Activated naive CD4-positive, alpha-beta T cell treated with Interleukin-2 at 50 U/mL for 16 hours (primary cell): ENCODE data around the gene TM9SF3.
A peak's percentile ranks its signal among the peaks of the same experiment; 100 is the strongest.
"Not testable (repeated sequence)": the region's sequence is repeated elsewhere in the genome, so short reads cannot be mapped to it uniquely, and the experiment has no call there.

Experiments
- DNase-seq: peaks from one replicate; pipeline ENCODE4 v3.0.0-alpha.2; 2020

Gene TM9SF3

GRCh38 chr10:96598846-96599245 is 12.0 kb upstream of the TM9SF3 start:
- no peak for DNase-seq

GRCh38 chr10:96596422-96597407 is 9.9 kb upstream of the TM9SF3 start:
- no peak for DNase-seq

GRCh38 chr10:96595741-96596140 is 8.9 kb upstream of the TM9SF3 start:
- DNase-seq: no peak

GRCh38 chr10:96591946-96592345 is 5.1 kb upstream of the TM9SF3 start:
- no peak for DNase-seq

DNA sequence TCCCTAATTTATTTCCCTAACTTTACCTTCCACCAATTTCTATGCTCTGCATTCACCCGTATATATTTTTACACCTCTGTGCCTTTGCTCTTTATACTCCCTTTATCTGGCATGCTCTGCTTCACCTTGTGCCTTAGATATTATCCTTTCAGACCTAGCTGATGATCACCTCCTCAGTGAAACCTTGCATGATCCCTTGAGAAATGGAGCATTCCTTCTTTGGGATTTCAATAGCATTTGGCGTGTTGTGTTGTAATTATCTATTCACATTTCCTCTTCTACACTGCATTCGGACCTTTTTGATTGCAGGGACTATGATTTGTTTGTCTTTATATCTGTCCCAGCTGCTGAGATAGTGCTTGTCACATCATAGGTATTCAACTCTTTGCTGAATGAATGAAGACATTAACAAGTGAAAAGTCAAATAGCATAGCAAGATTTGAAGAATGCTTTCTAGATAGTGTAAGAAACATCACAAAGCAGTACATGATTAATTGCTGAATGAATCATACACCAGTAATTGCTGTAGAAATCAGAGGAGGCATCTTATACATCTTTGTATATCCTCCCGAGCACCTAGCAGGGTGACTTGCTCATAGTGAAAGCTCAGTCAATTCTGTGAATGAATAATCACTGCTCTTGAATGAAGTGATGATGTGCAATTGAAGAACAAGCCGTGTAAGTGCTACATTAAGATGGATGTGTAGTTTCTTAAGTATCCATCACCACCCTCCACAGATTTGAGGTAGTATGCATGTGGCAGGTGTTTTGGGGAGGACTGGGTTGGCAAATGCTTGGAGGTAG is 2.0 kb upstream of the TM9SF3 start:
- DNase-seq: peak; percentile 25

DNA sequence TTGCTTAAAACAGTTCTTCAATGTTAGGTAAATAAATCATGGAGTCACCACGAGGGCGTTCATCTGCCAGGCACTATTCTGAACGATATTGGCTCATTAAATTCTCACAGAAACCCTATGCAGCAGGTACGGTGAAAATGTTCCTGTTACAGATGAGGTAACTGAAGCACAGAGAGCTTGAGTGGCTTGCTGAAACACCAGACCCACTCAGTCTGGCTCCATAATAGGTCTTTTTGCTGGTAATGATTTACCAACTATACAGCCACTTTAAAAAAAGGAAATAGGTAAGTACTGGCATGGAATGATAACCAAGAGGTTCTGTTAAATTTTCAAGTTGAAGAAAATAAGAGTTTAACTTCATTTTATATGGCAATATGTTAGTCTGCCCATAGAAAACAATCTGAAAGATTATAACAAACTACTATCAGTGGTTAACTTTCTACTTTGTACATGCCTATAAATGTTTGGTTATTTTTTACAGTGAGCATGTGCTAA is 1.3 kb upstream of the TM9SF3 start:
- no peak for DNase-seq

DNA sequence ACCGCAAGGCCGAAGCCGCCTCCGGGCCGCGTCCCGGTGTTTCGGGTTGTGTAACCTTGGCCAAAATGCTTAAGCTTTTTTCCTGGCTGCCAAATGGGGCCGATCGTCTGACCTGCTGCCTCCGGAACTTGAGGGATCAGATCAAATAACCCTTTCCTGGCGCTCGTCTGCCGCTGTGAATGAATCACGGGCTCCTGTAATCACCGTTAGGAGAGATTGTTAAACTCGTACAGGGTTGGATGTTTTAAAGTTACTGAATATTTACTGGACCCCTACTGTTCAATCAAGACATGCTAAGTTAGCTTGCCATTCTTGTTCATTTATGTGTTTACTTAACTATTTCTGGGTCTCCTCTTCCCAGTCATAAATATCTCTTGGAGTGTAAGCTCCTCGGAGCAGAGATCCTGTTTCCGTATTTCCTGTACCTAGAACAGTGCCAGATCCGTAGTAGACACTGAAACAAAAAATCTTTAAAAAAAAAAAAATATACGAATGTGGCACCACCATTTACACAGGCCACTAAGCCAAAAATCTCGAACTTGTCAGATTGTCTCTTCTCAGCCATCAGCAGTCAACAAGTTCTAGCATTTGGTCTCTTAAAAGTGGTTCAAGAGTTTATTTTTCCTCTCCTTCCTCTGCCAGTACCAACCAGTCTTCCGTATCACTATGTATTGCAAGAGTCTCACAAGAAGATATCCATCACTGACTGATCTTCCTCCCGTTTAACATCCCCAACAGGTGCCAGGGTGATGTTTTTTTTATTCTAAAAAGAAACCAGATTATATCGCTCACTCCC is 650 bp upstream of the TM9SF3 start:
- DNase-seq: no peak

DNA sequence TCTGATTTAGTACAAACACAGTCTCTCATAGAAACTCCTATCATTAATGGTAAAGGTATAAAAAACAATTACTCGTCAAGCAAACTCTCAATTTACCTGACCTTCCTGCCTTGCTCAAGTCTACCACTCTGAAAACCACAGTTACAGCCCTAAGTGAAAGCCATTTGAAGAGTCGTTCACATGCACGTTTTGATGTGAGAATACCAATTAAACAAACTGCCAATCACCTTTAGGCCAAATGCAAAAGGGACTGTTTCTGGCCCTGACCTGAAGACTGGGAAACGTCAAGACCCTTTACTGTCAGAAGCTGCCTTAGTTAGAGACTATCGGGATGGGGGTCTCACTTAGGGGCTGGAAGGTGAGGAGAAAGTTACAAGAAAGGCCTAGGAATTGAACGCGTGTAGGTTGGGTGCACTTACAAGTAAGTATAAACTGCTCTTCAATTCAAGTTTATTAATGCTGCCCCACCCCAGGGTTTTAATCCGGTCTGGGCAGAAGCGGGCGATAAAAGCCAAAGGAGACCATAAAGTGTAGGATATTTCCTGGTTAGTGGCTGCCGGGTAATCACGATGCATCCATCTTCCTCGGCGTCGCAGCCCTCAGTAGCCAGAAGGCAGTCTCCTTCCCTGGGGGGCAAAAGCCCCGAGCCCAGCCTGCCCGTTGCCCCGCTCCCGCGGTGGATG is 935 bp downstream of the TM9SF3 start:
- DNase-seq: peak; percentile 38

- DNase-seq: no peak
These were observed 2.3 kb downstream of the TM9SF3 start for GRCh38 chr10:96584474-96584873.

- DNase-seq: no peak
These were observed 2.8 kb downstream of the TM9SF3 start for GRCh38 chr10:96584035-96584434.

DNA sequence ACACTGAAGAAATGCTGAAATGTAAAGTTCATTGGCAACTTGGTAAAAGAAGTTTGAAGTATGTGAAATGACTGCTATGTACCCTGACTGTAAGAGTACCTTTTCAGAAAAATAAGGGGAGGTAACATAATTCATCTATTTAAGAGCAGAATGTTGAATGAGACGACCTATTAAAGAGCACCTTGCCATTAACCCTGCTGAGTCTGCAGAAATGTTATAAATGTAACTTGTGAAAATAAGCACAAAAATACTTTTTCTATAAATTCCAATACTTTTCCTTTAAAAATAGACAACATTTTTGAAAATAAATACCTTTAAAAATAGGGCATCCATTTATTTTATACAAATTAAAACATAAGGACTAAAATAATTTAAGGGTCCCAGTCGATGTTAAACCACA is 7.7 kb downstream of the TM9SF3 start:
- no peak for DNase-seq

DNA sequence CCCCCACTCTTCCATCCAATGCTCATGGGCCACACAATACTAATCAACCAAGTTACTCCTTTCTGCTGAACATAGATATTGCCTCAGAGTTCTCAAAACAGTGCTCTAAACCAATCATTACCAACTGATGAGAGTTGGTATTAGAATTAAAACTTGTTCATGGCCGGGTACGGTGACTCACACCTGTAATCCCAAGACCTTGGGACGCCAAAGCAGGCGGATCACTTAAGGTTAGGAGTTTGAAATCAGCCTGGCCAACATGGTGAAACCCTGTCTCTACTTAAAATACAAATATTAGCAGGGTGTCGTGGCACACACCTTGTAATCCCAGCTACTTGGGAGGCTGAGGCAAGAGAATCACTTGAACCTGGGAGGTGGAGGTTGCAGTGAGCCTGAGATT is 8.2 kb downstream of the TM9SF3 start:
- no peak for DNase-seq

GRCh38 chr10:96578022-96578421 is 8.8 kb downstream of the TM9SF3 start:
- DNase-seq: no peak

- DNase-seq: no peak
These were observed 9.7 kb downstream of the TM9SF3 start for GRCh38 chr10:96577069-96577468.

- no peak for DNase-seq
These were observed 10.4 kb downstream of the TM9SF3 start for GRCh38 chr10:96576277-96576980.

GRCh38 chr10:96574564-96574963 is 12.2 kb downstream of the TM9SF3 start:
- DNase-seq: not testable (repeated sequence)

DNA sequence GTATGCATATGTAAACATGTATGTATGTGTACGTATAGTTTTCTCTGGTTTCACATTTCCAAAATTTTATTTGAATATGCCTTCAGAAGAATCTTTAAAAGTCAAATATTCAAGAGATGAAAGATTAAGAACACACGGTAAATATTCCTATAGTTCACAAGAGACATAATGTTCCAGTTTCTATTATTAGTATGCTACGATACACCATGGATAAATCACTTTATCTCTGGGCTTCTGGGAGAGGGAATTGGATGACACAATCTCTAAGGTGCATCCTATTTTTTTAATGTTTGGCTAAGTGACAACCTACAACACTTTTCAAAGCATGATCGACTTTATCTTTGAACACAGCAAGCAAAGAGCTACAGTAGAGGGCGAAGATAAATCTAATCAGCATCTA is 13.8 kb downstream of the TM9SF3 start:
- no peak for DNase-seq

DNA sequence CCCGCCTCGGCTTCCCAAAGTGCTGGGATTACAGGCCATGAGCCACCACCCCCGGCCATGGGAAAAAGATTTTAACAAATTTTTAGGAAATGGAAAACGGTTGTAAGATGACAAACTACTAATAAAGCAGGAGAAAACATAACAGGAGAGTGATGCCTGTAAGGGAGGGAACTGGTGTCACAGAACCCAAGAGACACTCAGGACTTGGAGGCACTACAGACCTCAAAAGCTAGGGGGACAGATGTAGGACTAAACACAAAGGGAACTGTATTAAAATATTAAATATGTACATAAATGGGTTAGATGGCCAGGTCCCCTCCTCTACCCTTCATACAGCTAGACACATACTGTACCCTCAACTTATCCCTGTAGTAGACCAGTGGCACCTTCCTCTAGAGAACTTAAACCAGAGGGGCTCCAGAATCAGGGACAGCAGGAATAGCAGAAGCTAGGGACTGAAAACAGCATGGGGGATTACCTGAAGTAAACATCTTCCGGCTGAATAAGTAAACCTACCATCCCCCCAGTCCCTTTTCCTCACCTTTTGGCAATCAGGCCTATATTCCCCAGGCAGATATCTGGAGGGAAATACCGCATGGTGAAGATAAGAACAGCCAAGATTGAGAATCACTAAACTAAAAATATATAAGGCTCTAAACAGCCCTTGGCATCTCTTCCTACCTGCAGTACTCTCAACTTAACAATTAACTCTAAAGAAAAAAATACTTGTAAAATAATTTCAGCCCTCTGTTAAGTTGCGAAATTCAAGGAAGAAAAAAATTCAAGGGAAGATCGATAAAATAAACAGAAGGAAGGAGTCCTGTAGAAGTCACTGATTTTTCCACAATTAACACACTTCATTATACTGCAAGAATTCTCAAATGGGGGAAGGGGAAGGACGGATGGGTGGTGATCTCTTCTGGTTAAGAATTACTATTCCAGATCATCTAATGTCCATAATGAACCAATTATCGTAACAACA is 15.5 kb downstream of the TM9SF3 start:
- DNase-seq: no peak

- DNase-seq: no peak
These were observed 16.3 kb downstream of the TM9SF3 start for GRCh38 chr10:96570511-96570910.

GRCh38 chr10:96568402-96568801 is 18.4 kb downstream of the TM9SF3 start:
- DNase-seq: no peak
